WERI-Rb-1 (cell line): Measurements from ENCODE around the gene ALDH1A1.

Experiments used
- DNase-seq: peaks from one replicate; pipeline ENCODE4 v3.0.0-alpha.2; 2020
- H3K27ac ChIP-seq: fragments of 250-450 bp; sonication (Bioruptor Pico); 2 replicates; pipeline ENCODE4 v1.5.1; 2020; ENCODE audit warnings: mild to moderate bottlenecking, moderate library complexity
- H3K27me3 ChIP-seq: fragments of 250-450 bp; sonication (Bioruptor Pico); 2 replicates; pipeline ENCODE4 v1.5.1; 2021; ENCODE audit warnings: mild to moderate bottlenecking, low read depth, moderate library complexity; ENCODE audit not compliant: insufficient read depth, severe bottlenecking
- H3K36me3 ChIP-seq: fragments of 250-450 bp; sonication (Bioruptor Pico); 2 replicates; pipeline ENCODE4 v1.5.1; 2020; ENCODE audit warnings: mild to moderate bottlenecking, moderate library complexity
- H3K4me3 ChIP-seq: 2 replicates; pipeline ENCODE4 v1.5.1; 2011; ENCODE audit warnings: low read depth, mild to moderate bottlenecking, control low read depth, low read length
- H3K9me3 ChIP-seq: fragments of 250-450 bp; sonication (Bioruptor Pico); 2 replicates; pipeline ENCODE4 v1.5.1; 2021; ENCODE audit warnings: mild to moderate bottlenecking, moderate library complexity; ENCODE audit not compliant: severe bottlenecking
- CTCF ChIP-seq: IDR thresholded peaks from 2 replicates; pipeline ENCODE4 v1.5.1; 2011; ENCODE audit warnings: low read depth, mild to moderate bottlenecking, control low read depth, inconsistent platforms, low read length

ALDH1A1 gene

GRCh38 chr9:72984991-72985390, 32.1 kb upstream of the ALDH1A1 start:
- no peak for DNase-seq
- Histone ChIP-seq H3K4me3 (no peak overlapping the region), H3K27me3 (no peaks in the 10 kb centered on the region), H3K27ac (no peak overlapping the region), H3K9me3 (no peaks in the 10 kb centered on the region), H3K36me3 (no peaks in the 10 kb centered on the region)
- no peak for TF ChIP-seq CTCF

GRCh38 chr9:72984226-72984947, 31.5 kb upstream of the ALDH1A1 start:
- H3K36me3 ChIP-seq, result no peaks in the 10 kb centered on the region
- no peak for DNase-seq
- no peaks in the 10 kb centered on the region for H3K9me3 ChIP-seq
- H3K27me3 ChIP-seq, result no peaks in the 10 kb centered on the region
- H3K4me3 ChIP-seq, result no peak overlapping the region
- TF ChIP-seq CTCF, result no peak
- H3K27ac ChIP-seq, result no peak overlapping the region

GRCh38 chr9:72983512-72984225, 30.8 kb upstream of the ALDH1A1 start:
- H3K4me3 ChIP-seq, result no peak overlapping the region
- no peaks in the 10 kb centered on the region for H3K27me3 ChIP-seq
- no peaks in the 10 kb centered on the region for H3K9me3 ChIP-seq
- no peaks in the 10 kb centered on the region for H3K36me3 ChIP-seq
- no peak for DNase-seq
- H3K27ac ChIP-seq, result no peak overlapping the region
- no peak for TF ChIP-seq CTCF

- no peak overlapping the region for H3K27ac ChIP-seq
- no peaks in the 10 kb centered on the region for H3K27me3 ChIP-seq
- H3K36me3 ChIP-seq, result no peaks in the 10 kb centered on the region
- no peaks in the 10 kb centered on the region for H3K9me3 ChIP-seq
- no peak overlapping the region for H3K4me3 ChIP-seq
- no peak for TF ChIP-seq CTCF
- no peak for DNase-seq
Measured at GRCh38 chr9:72983056-72983455, 30.2 kb upstream of the ALDH1A1 start.

GRCh38 chr9:72982146-72982799, 29.4 kb upstream of the ALDH1A1 start:
- H3K9me3 ChIP-seq, result no peaks in the 10 kb centered on the region
- no peaks in the 10 kb centered on the region for H3K36me3 ChIP-seq
- H3K4me3 ChIP-seq, result no peak overlapping the region
- no peak for TF ChIP-seq CTCF
- no peak for DNase-seq
- no peaks in the 10 kb centered on the region for H3K27me3 ChIP-seq
- no peak overlapping the region for H3K27ac ChIP-seq
